ENCODE data around the gene LRRC51. TPM values are rescaled to one million over a fixed set of nuclear protein-coding genes. Genes with fewer than 3 reads are reported as not detected.

The LRRC51 gene
- total and polyA plus RNA-seq, 2 donors (not counting 3 experiments of a cell fraction or from before 2014, with no cell fraction given) = 3.5 to 6.1 TPM

DNA sequence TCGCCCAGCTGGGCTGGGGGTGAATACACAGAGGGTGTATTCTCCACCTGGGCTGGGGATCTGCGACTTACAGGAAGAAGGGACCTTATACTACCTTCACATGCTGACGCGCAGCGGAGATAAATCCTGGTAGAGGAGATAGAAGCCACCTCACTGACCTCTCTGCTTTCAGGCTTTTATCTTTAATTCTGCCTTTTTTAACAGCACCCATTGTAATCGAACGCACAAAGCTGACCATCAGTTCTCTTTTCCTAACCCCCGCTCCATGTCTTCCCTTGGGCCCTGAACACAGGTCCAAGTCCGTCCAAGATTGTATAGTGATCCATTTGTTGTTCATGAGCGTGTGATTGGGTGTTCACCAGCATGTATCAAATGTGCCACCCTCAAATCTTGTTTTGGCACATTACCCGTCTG, 23.1 kb downstream of the LRRC51 start:
- H3K9me3 ChIP-seq (replicated peaks; ENCODE audit: control insufficient read depth, insufficient read depth, low read length) = no peaks in the 10 kb centered on the region
- POLR2A ChIA-PET = no interaction called here
- intact Hi-C loops (cut with micrococcal nuclease) (loop anchor here (1.0 to 2.0 kb wide), 3 partner anchors 9 to 63 kb away; partner anchors contain the start of genes ANAPC15, LRRC51 and NUMA1), dilution Hi-C loops (cut with MboI; ENCODE audit: extremely low pct_ligation_motif_present, low sequenced_read_pairs) (no loop called here)
- peak overlapping the region; percentile 35 for H3K4me2 ChIP-seq (ENCODE audit: insufficient read depth, low read length)
- peaks cover 29% of the 10 kb centered on the region for H3K79me2 ChIP-seq (ENCODE audit: control insufficient read depth, insufficient read depth, low read length)
- no peaks in the 10 kb centered on the region for H3K9me1 ChIP-seq (replicated peaks; ENCODE audit: control insufficient read depth, extremely low read depth, insufficient read depth, low read length)
- TSS peak; percentile 99 for BruUV-seq (replicated peaks)
- peaks cover 4 to 5% of the 10 kb centered on the region in 2 experiments for H3K36me3 ChIP-seq (ENCODE audit: control insufficient read depth in 2 of 2, extremely low read depth in 1 of 2, insufficient read depth in 2 of 2, low read length in 2 of 2)
- no peaks in the 10 kb centered on the region for H4K20me1 ChIP-seq (replicated peaks; ENCODE audit: control insufficient read depth, extremely low read depth, insufficient read depth, low read length)
- no peak for DNase-seq (ENCODE audit: low read depth, low spot score)
- no peaks in the 10 kb centered on the region for H3K27me3 ChIP-seq (ENCODE audit: control insufficient read depth in 2 of 2, insufficient read depth in 2 of 2, low read length in 2 of 2)
- peak overlapping the region in 1 of 3 experiments; percentile 7 for H3K4me3 ChIP-seq (replicated peaks in 1 of 3; ENCODE audit: insufficient read depth in 1 of 3, low read depth in 1 of 3, low read length in 3 of 3)
- H3K4me1 ChIP-seq (ENCODE audit: control insufficient read depth, extremely low read depth, insufficient read depth, low read length) = peaks cover 26% of the 10 kb centered on the region
- no peak for TF ChIP-seq GATA2 (IDR thresholded peaks at IDR 0.05; ENCODE audit: insufficient read depth, insufficient read length, low read depth, low read length)
- TF ChIP-seq, protein P1, sequence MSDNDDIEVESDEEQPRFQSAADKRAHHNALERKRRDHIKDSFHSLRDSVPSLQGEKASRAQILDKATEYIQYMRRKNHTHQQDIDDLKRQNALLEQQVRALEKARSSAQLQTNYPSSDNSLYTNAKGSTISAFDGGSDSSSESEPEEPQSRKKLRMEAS (IDR thresholded peaks at IDR 0.05; ENCODE audit: insufficient read depth, insufficient read length) = no peak
- no peak for TF ChIP-seq CTCF (IDR thresholded peaks at IDR 0.05; ENCODE audit: extremely low read depth in 1 of 2, insufficient read depth in 1 of 2, low read depth in 1 of 2, low read length in 2 of 2)
- no peak for TF ChIP-seq MYC (IDR thresholded peaks at IDR 0.05; ENCODE audit: low read depth, low read length)
- no peak for TF ChIP-seq JUN (IDR thresholded peaks at IDR 0.05; ENCODE audit: borderline replicate concordance, insufficient read depth, insufficient read length, low read depth)
- TF ChIP-seq POLR2AphosphoS5 (IDR thresholded peaks at IDR 0.05; ENCODE audit: insufficient read depth, low read depth, low read length) = no peak
- TF ChIP-seq EZH2 (IDR thresholded peaks at IDR 0.05; ENCODE audit: borderline replicate concordance, low read depth, low read length, severe bottlenecking) = no peak
- no peak for TF ChIP-seq POLR2A (IDR thresholded peaks at IDR 0.05; ENCODE audit: low read depth, low read length)
- peak overlapping the region; percentile 79 for H2AFZ ChIP-seq (ENCODE audit: low read depth, low read length)
- FAIRE-seq = no peak
- H3K9ac ChIP-seq (replicated peaks; ENCODE audit: extremely low read depth, insufficient read depth, low read length) = peak overlapping the region; percentile 42
- CTCF ChIA-PET = interaction anchor here (2.2 kb wide), 1 partner anchor 78 kb away, joined by 7 read pairs; no protein-coding TSS in a partner anchor
- peak overlapping the region; percentile 54 for H3K27ac ChIP-seq (ENCODE audit: insufficient read depth, low read depth, low read length)

All from endothelial cell of umbilical vein (primary cell).